ENCODE results near the gene FER. TPM values are rescaled to one million over a fixed set of nuclear protein-coding genes. Genes with fewer than 3 reads are reported as not detected.

Gene FER
- total and polyA plus RNA-seq, 2 experiments from 2014 or later, result 10.6 to 29.4 TPM

DNA sequence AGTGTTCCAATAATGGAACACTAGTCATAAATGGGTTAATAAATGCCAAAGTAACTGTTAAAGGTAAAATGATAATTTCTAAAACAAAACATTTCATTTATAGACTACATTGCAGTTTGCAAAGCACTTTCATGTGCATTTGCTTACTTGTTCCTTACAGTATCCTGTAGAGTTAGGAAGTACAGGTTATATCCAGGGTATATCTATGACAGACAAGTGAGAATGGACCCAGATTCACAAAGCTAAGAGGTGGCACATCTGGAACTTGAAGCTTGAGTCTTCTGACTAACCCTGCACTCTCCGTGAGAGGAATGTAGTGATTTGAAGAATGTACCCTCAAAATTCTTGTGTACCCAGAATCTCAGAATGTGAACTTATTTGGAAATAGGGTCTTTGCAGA, 121.4 kb downstream of the FER start:
- no peak overlapping the region for H3K27ac ChIP-seq
- H3K9me3 ChIP-seq (ENCODE audit: low read depth), result peaks cover 6% of the 10 kb centered on the region
- no peak overlapping the region for H3K4me3 ChIP-seq
- H3K4me1 ChIP-seq (ENCODE audit: insufficient read depth), result no peaks in the 10 kb centered on the region
- no peaks in the 10 kb centered on the region for H3K27me3 ChIP-seq
- no peaks in the 10 kb centered on the region for H4K20me1 ChIP-seq (ENCODE audit: insufficient read depth, poor library complexity, severe bottlenecking)
- no peak overlapping the region for H3K4me2 ChIP-seq
- DNase-seq (ENCODE audit: low spot score), result no peak
- WGBS (ENCODE audit: low lambda C conversion rate, missing lambda C conversion rate), result 97% methylated on average over 1 of the region's 1 CpG
- no peak overlapping the region for H2AFZ ChIP-seq
- no peaks in the 10 kb centered on the region for H3K79me2 ChIP-seq
- no peak for TF ChIP-seq EZH2phosphoT487 (IDR thresholded peaks at IDR 0.05; ENCODE audit: low read depth, severe bottlenecking, unreplicated experiment)
- TF ChIP-seq EZH2 (IDR thresholded peaks at IDR 0.05; ENCODE audit: borderline replicate concordance), result no peak
- TF ChIP-seq, protein P1, sequence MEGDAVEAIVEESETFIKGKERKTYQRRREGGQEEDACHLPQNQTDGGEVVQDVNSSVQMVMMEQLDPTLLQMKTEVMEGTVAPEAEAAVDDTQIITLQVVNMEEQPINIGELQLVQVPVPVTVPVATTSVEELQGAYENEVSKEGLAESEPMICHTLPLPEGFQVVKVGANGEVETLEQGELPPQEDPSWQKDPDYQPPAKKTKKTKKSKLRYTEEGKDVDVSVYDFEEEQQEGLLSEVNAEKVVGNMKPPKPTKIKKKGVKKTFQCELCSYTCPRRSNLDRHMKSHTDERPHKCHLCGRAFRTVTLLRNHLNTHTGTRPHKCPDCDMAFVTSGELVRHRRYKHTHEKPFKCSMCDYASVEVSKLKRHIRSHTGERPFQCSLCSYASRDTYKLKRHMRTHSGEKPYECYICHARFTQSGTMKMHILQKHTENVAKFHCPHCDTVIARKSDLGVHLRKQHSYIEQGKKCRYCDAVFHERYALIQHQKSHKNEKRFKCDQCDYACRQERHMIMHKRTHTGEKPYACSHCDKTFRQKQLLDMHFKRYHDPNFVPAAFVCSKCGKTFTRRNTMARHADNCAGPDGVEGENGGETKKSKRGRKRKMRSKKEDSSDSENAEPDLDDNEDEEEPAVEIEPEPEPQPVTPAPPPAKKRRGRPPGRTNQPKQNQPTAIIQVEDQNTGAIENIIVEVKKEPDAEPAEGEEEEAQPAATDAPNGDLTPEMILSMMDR (IDR thresholded peaks at IDR 0.05; ENCODE audit: poor library complexity), result no peak
- no peaks in the 10 kb centered on the region for H3K9me2 ChIP-seq (replicated peaks; ENCODE audit: insufficient read depth)
- H3K36me3 ChIP-seq (replicated peaks; ENCODE audit: insufficient read depth, low read depth), result no peaks in the 10 kb centered on the region

GRCh38 chr5:108876451-108876850, 128.8 kb downstream of the FER start:
- Histone ChIP-seq H3K36me3 (replicated peaks; ENCODE audit: insufficient read depth, low read depth) (no peaks in the 10 kb centered on the region), H3K9me3 (ENCODE audit: low read depth) (no peaks in the 10 kb centered on the region), H3K4me3 (no peak overlapping the region), H3K9me2 (replicated peaks; ENCODE audit: insufficient read depth) (no peaks in the 10 kb centered on the region), H2AFZ (no peak overlapping the region), H3K27ac (no peak overlapping the region), H3K4me2 (no peak overlapping the region), H3K27me3 (no peaks in the 10 kb centered on the region), H3K79me2 (no peaks in the 10 kb centered on the region), H4K20me1 (ENCODE audit: insufficient read depth, poor library complexity, severe bottlenecking) (no peaks in the 10 kb centered on the region), H3K4me1 (ENCODE audit: insufficient read depth) (no peaks in the 10 kb centered on the region)
- DNase-seq (ENCODE audit: low spot score), result no peak
- no peak for TF ChIP-seq EZH2phosphoT487 (IDR thresholded peaks at IDR 0.05; ENCODE audit: low read depth, severe bottlenecking, unreplicated experiment)
- TF ChIP-seq, protein P1 (IDR thresholded peaks at IDR 0.05; ENCODE audit: poor library complexity), result no peak
- TF ChIP-seq EZH2 (IDR thresholded peaks at IDR 0.05; ENCODE audit: borderline replicate concordance), result no peak

DNA sequence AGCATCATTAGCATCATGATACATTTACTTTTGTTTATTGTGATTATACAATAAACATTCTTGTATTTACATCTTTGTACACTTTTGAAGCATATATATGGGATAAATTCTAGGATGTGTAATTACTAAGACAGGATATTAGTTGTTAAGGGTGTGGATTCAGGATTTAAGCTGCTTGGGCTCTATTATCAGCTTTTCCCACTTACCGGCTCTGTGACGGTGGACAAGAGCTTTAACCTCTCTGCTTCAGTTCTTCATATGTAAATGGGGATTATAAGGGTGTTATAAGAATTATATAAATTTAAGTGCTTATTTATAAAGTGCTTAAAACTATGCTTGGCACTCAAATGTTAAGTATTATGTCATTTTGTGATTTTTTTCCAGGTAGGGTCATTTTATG, 131.1 kb downstream of the FER start:
- Histone ChIP-seq H3K79me2 (no peaks in the 10 kb centered on the region), H3K27ac (no peak overlapping the region), H3K9me3 (ENCODE audit: low read depth) (no peaks in the 10 kb centered on the region), H3K27me3 (no peaks in the 10 kb centered on the region), H3K4me2 (no peak overlapping the region), H3K36me3 (replicated peaks; ENCODE audit: insufficient read depth, low read depth) (no peaks in the 10 kb centered on the region), H4K20me1 (ENCODE audit: insufficient read depth, poor library complexity, severe bottlenecking) (no peaks in the 10 kb centered on the region), H2AFZ (no peak overlapping the region), H3K4me3 (no peak overlapping the region), H3K4me1 (ENCODE audit: insufficient read depth) (no peaks in the 10 kb centered on the region), H3K9me2 (replicated peaks; ENCODE audit: insufficient read depth) (no peaks in the 10 kb centered on the region)
- WGBS (ENCODE audit: low lambda C conversion rate, missing lambda C conversion rate), result 96% methylated on average over 2 of the region's 2 CpGs
- DNase-seq (ENCODE audit: low spot score), result no peak
- TF ChIP-seq EZH2 (IDR thresholded peaks at IDR 0.05; ENCODE audit: borderline replicate concordance) (no peak), EZH2phosphoT487 (IDR thresholded peaks at IDR 0.05; ENCODE audit: low read depth, severe bottlenecking, unreplicated experiment) (no peak)
- TF ChIP-seq, protein P1 (IDR thresholded peaks at IDR 0.05; ENCODE audit: poor library complexity), result no peak

GRCh38 chr5:108881133-108881532, 133.4 kb downstream of the FER start:
- no peaks in the 10 kb centered on the region for H3K4me1 ChIP-seq (ENCODE audit: insufficient read depth)
- DNase-seq (ENCODE audit: low spot score), result no peak
- H3K9me2 ChIP-seq (replicated peaks; ENCODE audit: insufficient read depth), result no peaks in the 10 kb centered on the region
- no peak overlapping the region for H3K4me3 ChIP-seq
- H3K79me2 ChIP-seq, result no peaks in the 10 kb centered on the region
- TF ChIP-seq, protein P1 (IDR thresholded peaks at IDR 0.05; ENCODE audit: poor library complexity), result no peak
- no peak for TF ChIP-seq EZH2 (IDR thresholded peaks at IDR 0.05; ENCODE audit: borderline replicate concordance)
- no peak overlapping the region for H2AFZ ChIP-seq
- no peaks in the 10 kb centered on the region for H3K36me3 ChIP-seq (replicated peaks; ENCODE audit: insufficient read depth, low read depth)
- H3K27me3 ChIP-seq, result no peaks in the 10 kb centered on the region
- WGBS (ENCODE audit: low lambda C conversion rate, missing lambda C conversion rate), result 91% methylated on average over 6 of the region's 6 CpGs
- no peaks in the 10 kb centered on the region for H3K9me3 ChIP-seq (ENCODE audit: low read depth)
- no peaks in the 10 kb centered on the region for H4K20me1 ChIP-seq (ENCODE audit: insufficient read depth, poor library complexity, severe bottlenecking)
- H3K27ac ChIP-seq, result no peak overlapping the region
- no peak overlapping the region for H3K4me2 ChIP-seq
